HFFc6 (cell line): ENCODE measurements around the gene B3GLCT. TPM values are rescaled to one million over a fixed set of nuclear protein-coding genes. Genes with fewer than 3 reads are reported as not detected.
A peak's percentile ranks its signal among the peaks of the same experiment; 100 is the strongest.

ENCODE experiments used
- DNase-seq: peaks from one replicate; pipeline ENCODE4 v3.0.0-alpha.2; 2018
- H3K27ac Mint-ChIP-seq: 2 replicates; pipeline ENCODE4 v1.8.0; 2020; ENCODE audit warnings: mild to moderate bottlenecking, mixed read lengths
- H3K27me3 Mint-ChIP-seq: 2 replicates; pipeline ENCODE4 v1.8.0; 2021; ENCODE audit warnings: mild to moderate bottlenecking, moderate library complexity, mixed read lengths; ENCODE audit not compliant: insufficient read depth
- H3K36me3 Mint-ChIP-seq: 2 replicates; pipeline ENCODE4 v1.8.0; 2021; ENCODE audit warnings: low read depth, mixed read lengths
- H3K4me1 Mint-ChIP-seq: 2 replicates; pipeline ENCODE4 v1.8.0; 2020; ENCODE audit warnings: low read depth, mixed read lengths
- H3K4me3 Mint-ChIP-seq: 2 replicates; pipeline ENCODE4 v1.8.0; 2020; ENCODE audit warnings: mild to moderate bottlenecking, moderate library complexity, mixed read lengths
- H3K9me3 Mint-ChIP-seq: 2 replicates; pipeline ENCODE4 v1.8.0; 2020; ENCODE audit warnings: mild to moderate bottlenecking, mixed read lengths
- total RNA-seq, 6 experiments: library from RNA; stranded (reverse); fragmentation: NEBNext Ultra II Directional; extraction: Animal tissue kit (Norgen Biotek cat#: 25700); gene quantifications; 2 replicates in 1 of 6; 3 replicates in 5 of 6; pipeline ENCODE4 v1.2.3, GENCODE V29; 2021
- TF ChIP-seq, protein P1 (sequence below): fragments of 200-600 bp; sonication (generic); IDR thresholded peaks from 2 replicates; pipeline ENCODE4 v1.5.0; 2021; ENCODE audit warnings: antibody characterized with exemption, mild to moderate bottlenecking

B3GLCT gene
- total RNA-seq, 6 experiments from 2014 or later, result 5.0 to 7.5 (median 6.9) TPM

DNA sequence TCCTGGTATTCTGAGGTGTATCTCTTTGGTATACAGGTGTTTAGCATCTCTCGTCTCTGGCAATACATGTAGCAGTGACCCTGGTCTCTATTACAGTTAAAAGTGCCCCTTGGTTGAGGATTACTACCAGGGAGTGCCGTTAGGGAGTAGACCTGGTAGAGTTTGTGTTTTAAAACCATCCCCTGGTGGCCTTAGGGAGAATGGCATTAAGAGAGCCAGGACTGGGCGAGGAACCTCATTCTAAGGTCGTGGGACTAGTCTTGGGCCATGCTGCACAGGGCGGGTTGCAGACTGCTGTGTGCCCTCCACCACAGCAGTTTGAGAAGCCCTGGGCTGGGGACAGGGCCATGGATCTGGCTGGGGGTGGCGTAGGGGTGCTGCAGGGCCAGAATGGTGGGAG lies 35.0 kb downstream of the B3GLCT start:
- Mint-ChIP-seq H3K4me3 (no peak overlapping the region), H3K27me3 (no peaks in the 10 kb centered on the region), H3K27ac (no peak overlapping the region), H3K9me3 (no peaks in the 10 kb centered on the region), H3K4me1 (no peaks in the 10 kb centered on the region), H3K36me3 (no peaks in the 10 kb centered on the region)
- no peak for DNase-seq
- TF ChIP-seq, protein P1, sequence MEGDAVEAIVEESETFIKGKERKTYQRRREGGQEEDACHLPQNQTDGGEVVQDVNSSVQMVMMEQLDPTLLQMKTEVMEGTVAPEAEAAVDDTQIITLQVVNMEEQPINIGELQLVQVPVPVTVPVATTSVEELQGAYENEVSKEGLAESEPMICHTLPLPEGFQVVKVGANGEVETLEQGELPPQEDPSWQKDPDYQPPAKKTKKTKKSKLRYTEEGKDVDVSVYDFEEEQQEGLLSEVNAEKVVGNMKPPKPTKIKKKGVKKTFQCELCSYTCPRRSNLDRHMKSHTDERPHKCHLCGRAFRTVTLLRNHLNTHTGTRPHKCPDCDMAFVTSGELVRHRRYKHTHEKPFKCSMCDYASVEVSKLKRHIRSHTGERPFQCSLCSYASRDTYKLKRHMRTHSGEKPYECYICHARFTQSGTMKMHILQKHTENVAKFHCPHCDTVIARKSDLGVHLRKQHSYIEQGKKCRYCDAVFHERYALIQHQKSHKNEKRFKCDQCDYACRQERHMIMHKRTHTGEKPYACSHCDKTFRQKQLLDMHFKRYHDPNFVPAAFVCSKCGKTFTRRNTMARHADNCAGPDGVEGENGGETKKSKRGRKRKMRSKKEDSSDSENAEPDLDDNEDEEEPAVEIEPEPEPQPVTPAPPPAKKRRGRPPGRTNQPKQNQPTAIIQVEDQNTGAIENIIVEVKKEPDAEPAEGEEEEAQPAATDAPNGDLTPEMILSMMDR, result peak; percentile 62

DNA sequence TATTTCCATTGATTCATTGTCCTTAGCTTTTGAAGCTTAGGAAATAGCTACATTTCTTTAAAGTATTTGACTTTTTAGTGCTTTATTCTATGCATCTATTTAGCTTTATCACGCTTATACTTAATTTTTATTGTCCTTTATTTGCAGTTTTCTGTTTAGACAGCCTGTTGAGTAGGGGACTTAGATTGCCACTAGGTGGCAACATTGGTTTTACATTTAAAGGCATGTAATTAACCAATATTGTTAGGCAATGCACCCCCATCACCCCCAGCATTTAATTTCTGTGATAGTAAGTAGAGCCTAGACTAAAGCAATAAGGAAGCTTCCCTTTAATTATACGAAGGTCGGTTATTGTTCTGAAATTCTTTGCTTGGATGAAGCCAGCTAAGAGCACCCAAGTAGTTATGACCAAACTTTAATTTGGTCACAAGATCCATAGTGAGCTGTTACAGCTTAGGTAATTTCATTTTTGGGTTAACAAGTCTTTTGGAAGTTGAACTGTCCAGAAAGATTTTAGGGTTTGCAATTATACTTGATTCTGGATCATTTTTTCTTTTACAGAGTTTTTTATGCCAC lies 36.5 kb downstream of the B3GLCT start:
- H3K4me3 Mint-ChIP-seq, result no peak overlapping the region
- no peaks in the 10 kb centered on the region for H3K36me3 Mint-ChIP-seq
- H3K4me1 Mint-ChIP-seq, result no peaks in the 10 kb centered on the region
- TF ChIP-seq, protein P1, result peak; percentile 87
- no peaks in the 10 kb centered on the region for H3K9me3 Mint-ChIP-seq
- no peaks in the 10 kb centered on the region for H3K27me3 Mint-ChIP-seq
- DNase-seq, result peak; percentile 49
- no peak overlapping the region for H3K27ac Mint-ChIP-seq

DNA sequence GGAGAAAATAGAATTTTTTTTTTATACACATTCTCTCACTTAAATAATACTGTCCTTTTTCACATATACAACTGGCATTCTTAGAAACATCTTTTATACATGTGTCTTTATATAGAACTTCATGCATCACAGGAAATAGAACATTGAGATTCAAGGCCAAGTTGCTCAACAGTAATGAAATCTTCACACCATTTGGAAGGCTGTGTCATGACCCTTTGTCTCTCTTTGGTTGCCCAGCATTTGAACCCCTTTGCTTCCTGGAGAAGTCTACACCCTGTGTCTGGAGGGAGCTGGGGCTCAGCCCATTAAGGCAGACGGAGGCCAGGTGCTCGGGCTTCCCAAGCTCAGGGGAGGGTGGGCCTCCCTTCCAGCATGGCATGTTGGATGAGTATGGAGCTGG lies 41.1 kb downstream of the B3GLCT start:
- Mint-ChIP-seq H3K36me3 (no peaks in the 10 kb centered on the region), H3K27me3 (no peaks in the 10 kb centered on the region), H3K27ac (no peak overlapping the region), H3K9me3 (no peaks in the 10 kb centered on the region), H3K4me3 (no peak overlapping the region), H3K4me1 (no peaks in the 10 kb centered on the region)
- DNase-seq, result no peak
- TF ChIP-seq, protein P1, result no peak

DNA sequence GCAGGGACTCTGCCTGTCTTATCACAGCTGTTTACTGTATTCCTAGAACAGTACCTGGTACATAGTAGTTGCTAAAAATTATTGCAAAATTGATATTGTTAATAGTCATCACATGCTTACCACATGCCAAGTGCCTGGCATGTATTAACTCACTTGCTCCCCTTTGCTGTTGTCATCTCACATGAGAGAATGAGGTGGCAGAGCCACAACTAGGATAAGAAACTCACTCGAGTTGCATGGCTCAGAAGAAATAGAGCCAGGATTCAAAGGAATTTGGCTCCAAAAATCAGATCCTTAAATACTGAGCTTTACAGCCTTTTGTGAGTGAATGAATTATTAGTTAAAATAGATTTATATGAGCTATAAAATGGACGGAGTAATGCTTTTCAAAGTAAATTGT lies 42.6 kb downstream of the B3GLCT start:
- no peaks in the 10 kb centered on the region for H3K36me3 Mint-ChIP-seq
- TF ChIP-seq, protein P1, result no peak
- H3K4me1 Mint-ChIP-seq, result no peaks in the 10 kb centered on the region
- H3K27ac Mint-ChIP-seq, result no peak overlapping the region
- no peak overlapping the region for H3K4me3 Mint-ChIP-seq
- H3K9me3 Mint-ChIP-seq, result no peaks in the 10 kb centered on the region
- no peak for DNase-seq
- H3K27me3 Mint-ChIP-seq, result no peaks in the 10 kb centered on the region

DNA sequence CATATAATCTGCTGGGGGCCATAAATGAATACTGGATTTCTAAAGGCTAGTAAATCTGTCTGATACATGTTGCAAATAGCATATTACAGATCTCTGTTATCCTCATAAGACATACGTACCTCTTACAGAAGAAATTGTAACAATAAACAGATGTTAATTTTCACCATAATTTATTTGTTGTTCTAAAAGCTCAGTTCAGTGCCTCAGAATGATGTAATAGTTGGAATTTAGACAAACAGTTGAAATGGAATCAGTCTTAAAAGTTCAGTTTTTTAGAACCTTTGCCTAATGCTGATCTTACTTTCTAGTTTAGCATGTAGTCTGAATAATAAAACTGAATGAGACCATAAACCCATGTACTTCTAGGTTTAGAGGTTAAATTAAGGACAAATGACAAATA lies 43.1 kb downstream of the B3GLCT start:
- TF ChIP-seq, protein P1, result no peak
- no peaks in the 10 kb centered on the region for H3K36me3 Mint-ChIP-seq
- DNase-seq, result no peak
- H3K27me3 Mint-ChIP-seq, result no peaks in the 10 kb centered on the region
- H3K9me3 Mint-ChIP-seq, result no peaks in the 10 kb centered on the region
- H3K27ac Mint-ChIP-seq, result no peak overlapping the region
- H3K4me3 Mint-ChIP-seq, result no peak overlapping the region
- no peaks in the 10 kb centered on the region for H3K4me1 Mint-ChIP-seq
